ENCODE measurements around the gene HOXB6.
A peak's percentile ranks its signal among the peaks of the same experiment; 100 is the strongest.

The HOXB6 gene

DNA sequence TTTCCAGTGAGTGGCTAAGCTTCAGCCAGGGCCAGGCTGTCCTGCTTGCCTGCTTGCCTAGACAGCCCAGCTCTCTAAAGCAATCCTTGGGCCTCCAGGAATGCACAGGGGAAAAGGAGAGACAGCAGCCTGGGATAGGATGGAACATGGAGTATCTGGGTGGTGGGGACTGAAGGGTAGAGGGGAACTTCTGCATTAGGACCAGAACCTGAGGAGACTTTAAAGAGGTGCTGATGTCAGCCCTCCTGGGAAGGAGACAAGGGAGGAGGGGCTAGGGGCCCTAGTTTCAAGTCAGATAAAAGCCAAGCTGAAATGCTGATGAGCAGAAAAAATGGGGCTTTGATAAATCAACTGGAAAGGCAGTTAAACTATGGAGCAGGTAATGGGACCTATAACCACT lies 4.2 kb upstream of the HOXB6 start:
- DNase-seq: no peak

DNA sequence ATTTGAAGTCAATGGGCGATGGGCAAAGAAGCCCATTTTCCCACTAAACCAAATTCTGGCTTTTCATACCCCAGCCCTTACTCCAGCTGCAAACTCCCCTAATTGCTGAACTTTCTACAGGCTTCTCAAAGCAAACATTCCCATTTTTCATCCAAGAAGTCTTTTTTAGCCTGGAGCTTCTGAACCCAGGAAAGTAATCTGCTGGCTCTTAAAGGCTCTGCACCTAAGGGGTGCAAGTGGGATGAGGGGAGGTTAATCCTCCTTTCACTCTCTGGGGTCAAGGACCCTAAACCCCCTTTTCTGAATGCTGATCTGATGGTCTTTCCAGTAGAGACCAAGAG lies 3.7 kb upstream of the HOXB6 start:
- no peak for DNase-seq

DNA sequence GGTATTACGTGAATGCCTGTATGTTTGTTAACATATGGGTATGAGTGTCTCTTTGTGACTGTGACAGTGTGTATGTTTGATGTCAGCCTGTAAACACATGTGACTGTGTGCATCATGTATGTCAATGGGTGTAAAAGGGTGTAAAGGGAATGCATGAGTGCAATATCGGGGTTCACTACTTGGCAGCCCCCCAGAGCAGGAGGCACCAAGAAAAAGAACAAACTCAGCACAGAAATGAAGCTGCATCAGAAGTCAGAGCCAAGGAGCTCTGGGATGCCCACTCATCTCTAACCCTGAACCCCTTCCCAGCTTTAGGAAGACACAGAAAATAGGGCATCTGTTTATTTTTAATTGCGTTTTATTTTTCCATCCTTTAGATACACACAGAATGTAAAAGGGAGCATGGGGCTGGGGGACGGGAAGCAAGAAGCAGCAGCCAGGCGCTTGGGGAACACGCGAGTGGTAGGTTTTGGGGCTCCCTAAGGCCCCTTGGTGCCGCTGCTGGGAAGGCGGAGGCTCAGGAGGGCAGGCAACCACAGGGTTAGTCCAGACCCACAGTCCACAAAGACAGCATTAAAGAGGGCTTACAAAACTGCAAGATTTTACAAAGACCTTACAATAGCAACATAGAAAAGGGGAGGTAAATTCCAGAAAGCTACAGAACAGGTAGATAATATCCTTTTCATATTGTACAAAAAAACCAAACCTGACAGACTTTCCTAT lies 2.3 kb upstream of the HOXB6 start:
- no peak for DNase-seq

GRCh38 chr17:48605991-48606891 lies 1.5 kb upstream of the HOXB6 start:
- DNase-seq: no peak

GRCh38 chr17:48605409-48605919 lies 678 bp upstream of the HOXB6 start:
- no peak for DNase-seq

DNA sequence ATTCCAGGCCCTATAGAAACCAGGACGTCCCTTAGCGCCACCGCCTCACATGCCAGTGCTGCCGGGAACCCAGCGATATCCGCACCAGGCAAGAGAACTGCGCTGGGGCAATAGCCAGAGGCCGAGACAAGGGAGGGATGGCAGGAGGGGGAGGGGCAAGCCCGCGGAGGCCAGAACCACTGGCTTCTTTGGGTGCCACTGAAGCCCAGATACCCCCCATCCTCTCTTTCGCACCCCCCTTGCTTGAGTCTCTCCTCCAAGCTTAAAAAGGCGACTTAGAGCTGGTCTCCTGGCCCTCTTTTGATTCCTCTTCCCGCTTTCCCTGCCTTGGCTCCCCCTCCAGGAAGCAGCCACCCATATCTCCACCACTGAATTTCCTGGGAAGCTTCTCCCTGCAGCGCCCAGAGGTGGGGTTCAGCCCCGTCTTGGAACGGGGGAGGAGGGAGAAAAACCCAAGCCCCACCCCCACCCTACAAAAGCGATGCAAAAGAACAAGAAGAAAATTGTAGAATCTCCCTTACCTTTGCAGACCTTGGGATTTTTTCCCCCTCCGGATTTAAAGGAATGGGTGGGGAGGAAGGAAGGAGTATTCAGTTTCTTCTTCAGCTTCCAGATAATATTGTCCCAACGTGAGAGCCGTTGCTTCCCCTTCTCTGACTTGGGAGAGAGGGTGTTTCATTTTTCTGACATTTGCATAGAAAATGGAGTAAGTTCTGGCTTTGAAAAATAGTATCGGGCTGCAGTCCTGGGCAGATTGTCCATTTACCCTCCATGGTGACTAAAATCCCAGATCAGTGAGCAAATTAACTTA lies 622 bp downstream of the HOXB6 start:
- no peak for DNase-seq

GRCh38 chr17:48601539-48602425 lies 3.0 kb downstream of the HOXB6 start:
- no peak for DNase-seq

GRCh38 chr17:48601207-48601538 lies 3.6 kb downstream of the HOXB6 start:
- DNase-seq: no peak

DNA sequence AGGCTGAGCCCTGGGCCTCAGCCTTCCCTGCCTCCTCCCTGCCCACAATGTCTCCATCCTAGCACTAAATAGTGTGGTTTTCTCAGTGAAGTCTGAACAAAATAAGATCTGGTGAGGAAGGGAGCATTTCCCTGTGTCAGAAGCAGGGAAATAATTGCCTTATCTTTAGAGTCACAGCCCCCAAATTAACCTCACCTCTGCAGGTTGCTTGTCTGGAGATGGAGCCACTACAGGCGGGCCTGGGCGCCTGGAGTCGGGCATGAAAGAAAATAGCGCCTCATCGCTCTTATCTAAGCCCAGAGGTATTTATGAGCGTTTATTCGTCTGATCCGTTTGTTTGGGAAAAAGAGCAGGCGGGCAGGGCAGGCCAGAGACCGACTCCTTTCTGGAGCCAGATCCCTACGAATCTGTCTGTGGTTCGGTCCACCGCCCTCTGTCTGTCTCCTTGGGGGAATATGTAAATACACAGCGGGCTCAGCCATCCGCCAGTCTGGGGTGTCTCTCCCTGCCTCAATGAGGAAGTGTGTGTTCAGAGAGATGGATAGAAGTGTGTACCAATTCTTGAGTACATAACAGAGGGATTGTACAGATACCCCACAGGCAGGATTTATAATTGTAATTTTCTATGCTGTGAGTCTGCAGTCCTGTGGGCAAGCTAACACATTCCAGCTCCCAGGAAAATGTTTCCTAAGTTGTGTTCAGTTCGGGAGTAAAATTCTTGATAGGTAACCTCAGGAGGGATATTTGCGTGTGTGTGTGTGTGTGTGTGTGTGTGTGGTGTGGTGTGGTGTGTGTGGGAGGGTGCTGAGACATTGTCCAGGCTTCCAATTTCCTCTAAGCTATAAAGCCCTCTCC lies 4.3 kb downstream of the HOXB6 start:
- no peak for DNase-seq

DNA sequence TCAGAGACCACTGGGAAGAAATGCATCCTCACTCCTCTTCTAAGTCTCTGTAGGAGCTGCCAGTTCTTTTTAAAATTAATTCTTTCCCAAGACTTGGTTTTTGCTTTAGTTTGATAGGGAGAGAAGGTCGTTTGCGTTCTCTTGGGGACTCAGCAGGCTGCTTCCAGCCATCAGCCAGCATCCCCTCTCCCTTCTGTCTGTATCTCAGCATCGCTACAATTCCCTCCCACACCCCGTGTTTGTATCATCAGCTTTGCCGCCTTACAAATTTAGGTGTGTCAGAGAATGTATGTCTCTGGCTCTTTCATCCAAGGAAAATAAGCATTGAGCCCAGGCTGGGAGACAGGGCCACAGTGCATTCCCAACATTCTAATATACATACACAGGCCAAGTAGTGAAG lies 5.4 kb downstream of the HOXB6 start:
- no peak for DNase-seq

- no peak for DNase-seq
Observed at GRCh38 chr17:48598736-48599135, 6.0 kb downstream of the HOXB6 start.

- DNase-seq: peak; percentile 53
Observed at GRCh38 chr17:48597778-48598631, 6.8 kb downstream of the HOXB6 start.

DNA sequence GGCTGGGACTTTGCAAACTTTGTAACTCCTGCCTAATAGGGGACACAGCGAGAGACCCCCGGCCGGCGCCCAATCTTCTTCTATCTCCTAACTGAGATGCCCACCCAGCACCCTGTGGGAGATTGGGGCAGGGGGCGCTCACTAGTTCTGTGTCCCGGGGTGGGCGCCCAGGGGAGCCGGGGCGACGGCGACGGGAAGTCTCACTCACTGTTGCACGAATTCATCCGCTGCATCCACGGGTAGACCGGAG lies 7.3 kb downstream of the HOXB6 start:
- DNase-seq: no peak

- DNase-seq: no peak
Observed at GRCh38 chr17:48596735-48597527, 7.9 kb downstream of the HOXB6 start.

DNA sequence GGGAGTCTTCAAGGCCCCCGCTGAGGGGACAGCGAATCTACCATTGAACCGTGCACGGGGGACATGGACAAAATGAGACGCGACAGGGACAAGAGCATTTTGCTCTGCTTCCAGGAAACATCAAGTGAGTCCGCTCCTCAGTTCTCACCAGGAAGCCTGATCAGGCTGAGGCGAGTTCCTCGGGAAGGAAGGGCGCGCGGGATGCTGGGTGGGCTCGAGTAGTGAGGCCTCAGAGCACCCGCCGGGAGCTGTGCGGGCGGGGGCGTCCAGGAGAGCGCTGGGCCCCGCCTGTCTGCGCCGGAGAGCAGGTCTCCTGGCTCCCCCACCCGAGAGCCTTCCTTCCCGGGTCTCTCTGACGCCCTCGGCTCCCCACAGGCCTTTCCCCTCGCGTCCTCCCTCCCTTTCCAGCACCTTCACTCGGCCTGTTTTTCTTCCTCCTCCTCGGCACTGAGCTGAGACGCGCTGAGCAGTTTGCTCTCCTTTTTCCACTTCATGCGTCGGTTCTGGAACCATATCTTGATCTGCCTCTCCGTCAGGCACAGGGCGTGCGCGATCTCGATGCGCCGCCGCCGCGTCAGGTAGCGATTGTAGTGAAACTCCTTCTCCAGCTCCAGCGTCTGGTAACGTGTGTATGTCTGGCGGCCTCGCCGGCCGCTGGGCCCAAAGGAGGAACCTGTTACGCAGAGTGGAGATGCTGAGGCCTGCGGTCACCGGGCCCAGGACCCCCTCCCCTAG lies 8.6 kb downstream of the HOXB6 start:
- DNase-seq: peak; percentile 48

- DNase-seq: no peak
Observed at GRCh38 chr17:48595278-48595999, 9.3 kb downstream of the HOXB6 start.

- no peak for DNase-seq
Observed at GRCh38 chr17:48594538-48595277, 10.1 kb downstream of the HOXB6 start.
